Adrenal gland (tissue), 12 donors: ENCODE data around the gene MRPS5. TPM values are rescaled to one million over a fixed set of nuclear protein-coding genes. Genes with fewer than 3 reads are reported as not detected.

Experiments used
- DNase-seq, 7 donors: peaks; one replicate each; pipeline ENCODE4 v3.0.0-alpha.2; 2019 to 2020
- H3K27ac ChIP-seq, 5 donors: fragments of 200-600 bp; sonication (generic) in 4 of 5; 1 replicate in 3 of 5; 2 replicates in 2 of 5; pipeline versions ENCODE4 v1.5.1 to v1.8.0; 2016 to 2020; ENCODE audit warnings: mild to moderate bottlenecking in 1 of 5
- H3K27me3 ChIP-seq: fragments of 200-600 bp; 2 replicates; pipeline ENCODE4 v1.8.0; 2021
- H3K36me3 ChIP-seq, 2 donors: fragments of 200-600 bp; replicated peaks in 1 of 2; 1 replicate in 1 of 2; 2 replicates in 1 of 2; pipeline versions ENCODE4 v1.5.1 to v1.8.0; 2018 to 2022
- H3K4me1 ChIP-seq, 2 donors: fragments of 200-600 bp; replicated peaks in 1 of 2; 1 replicate in 1 of 2; 2 replicates in 1 of 2; pipeline versions ENCODE4 v1.5.1 to v1.8.0; 2018 to 2021
- H3K4me3 ChIP-seq, 4 donors: fragments of 200-600 bp; sonication (generic) in 3 of 4; one replicate each; pipeline ENCODE4 v1.5.1; 2016 to 2018
- H3K9me3 ChIP-seq, 3 donors: fragments of 200-600 bp; sonication (generic) in 1 of 3; replicated peaks in 1 of 3; 1 replicate in 2 of 3; 2 replicates in 1 of 3; pipeline versions ENCODE4 v1.5.1 to v1.8.0; 2016 to 2021
- CTCF ChIP-seq, 6 experiments: fragments of 450-650 bp in 4 of 6; fragments of 200-600 bp in 2 of 6; sonication (generic) in 1 of 6; IDR thresholded peaks; 1 replicate in 5 of 6; 2 replicates in 1 of 6; pipeline versions ENCODE4 v1.5.1 to v1.8.0; 2016 to 2021; ENCODE audit warnings: antibody characterized with exemption in 6 of 6, mild to moderate bottlenecking in 2 of 6, moderate library complexity in 1 of 6
- POLR2A ChIP-seq, 2 donors: fragments of 450-650 bp; IDR thresholded peaks; one replicate each; pipeline ENCODE4 v1.6.1; 2017; ENCODE audit warnings: antibody characterized with exemption in 2 of 2, mild to moderate bottlenecking in 2 of 2, moderate library complexity in 1 of 2
- WGBS, 4 donors: extraction: QIAGEN DNeasy Blood & Tissue Kit in 2 of 4; methylation state at CpG; one replicate each; pipeline versions ENCODE4 v1.1.5 to v1.1.7; 2013 to 2017; 5-methylcytosine and 5-hydroxymethylcytosine counted together
- intact Hi-C, 2 donors: fragments of 100-400 bp; cut with DNase I; formaldehyde crosslinking; loops; one replicate each; pipeline versions ENCODE4 v1.14.1 to v1.15.0; 2022 to 2023
- polyA plus RNA-seq, 3 donors: library from polyadenylated mRNA; stranded (reverse); fragments of 200-250 nt in 2 of 3; fragments of 350-450 nt in 1 of 3; fragmentation: Illumina TruSeq in 1 of 3; extraction: RNeasy Lipid Tissue Mini Kit (QIAGEN cat#74804) in 1 of 3; gene quantifications; one replicate each; pipeline ENCODE4 v1.2.3, GENCODE V29; 2013 to 2014
- total RNA-seq, 9 donors: library from RNA; depleted of rRNA in 4 of 9; stranded (reverse); fragments of >200 nt in 4 of 9; fragments of 120-200 nt in 1 of 9; fragmentation: NEBNext Ultra II Directional in 1 of 9; extraction: Animal tissue kit (Norgen Biotek cat#: 25700) in 1 of 9; gene quantifications; one replicate each; pipeline versions ENCODE4 v1.1.0 to v1.2.4, GENCODE V29; 2013 to 2023
- donor health status: healthy with polysubstance abuse.
- donor health status: Bipolar disorder and iron deficiency.
- donor health status: DM: yes; HTN: yes; CAD: no.
- donor health status: DM: no; HTN: no; CAD: no.
- donor health status: DM: no; HTN: no; CAD: no.
- donor health status: DM: yes; HTN: yes; CAD: no.

MRPS5 gene
- total and polyA plus RNA-seq, 12 donors, result 41.0 to 99.0 (median 60.3) TPM

DNA sequence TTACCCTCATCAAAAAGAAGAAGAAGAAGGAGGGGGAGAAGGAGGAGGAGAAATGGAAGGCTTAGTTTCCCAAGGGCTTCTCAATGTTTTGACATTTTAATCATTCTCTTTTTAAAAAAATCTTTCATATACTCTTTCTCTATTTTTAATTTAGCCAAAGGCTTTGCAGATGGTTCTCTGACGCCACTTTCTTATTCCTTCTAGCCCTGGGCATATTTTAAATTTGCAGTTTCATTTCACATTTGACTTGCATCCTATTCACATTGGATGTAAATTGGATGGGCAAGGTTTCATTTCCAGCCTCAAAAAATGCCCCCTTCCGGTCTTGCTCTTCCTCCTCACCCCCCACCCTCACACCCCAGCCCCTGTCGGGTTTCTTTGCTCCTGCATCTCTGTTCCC is 66.3 kb downstream of the MRPS5 start:
- intact Hi-C loops, result no loop called here
- DNase-seq, result no peak
- Histone ChIP-seq H3K27ac (no peak overlapping the region), H3K4me1 (no peaks in the 10 kb centered on the region), H3K9me3 (no peaks in the 10 kb centered on the region), H3K27me3 (no peaks in the 10 kb centered on the region), H3K36me3 (no peaks in the 10 kb centered on the region), H3K4me3 (no peak overlapping the region)
- WGBS, 4 donors, result 54 to 68% (median 61%) methylated on average over 3 of the region's 3 CpGs
- TF ChIP-seq CTCF (IDR thresholded peaks at IDR 0.05), result no peak

DNA sequence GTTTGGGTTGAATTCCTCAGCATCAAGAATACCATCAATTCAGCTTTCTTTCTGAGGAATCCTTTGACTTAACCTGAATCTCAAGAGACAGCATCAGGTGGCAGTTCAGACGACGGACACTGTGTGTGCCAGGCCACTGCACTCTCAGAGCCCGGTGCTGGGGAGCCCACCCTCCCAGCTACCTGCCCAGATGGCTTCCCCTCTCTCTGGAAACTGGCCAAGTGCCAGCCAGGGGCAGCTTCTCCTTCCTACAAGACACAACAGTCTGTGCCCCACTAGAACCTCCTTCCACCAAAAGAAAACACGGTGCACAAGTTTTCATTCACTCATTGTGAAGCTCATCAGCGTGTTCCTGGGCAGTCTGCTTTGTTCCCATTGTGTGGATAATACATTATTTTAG is 67.6 kb downstream of the MRPS5 start:
- no peaks in the 10 kb centered on the region for H3K27me3 ChIP-seq
- WGBS, 4 donors, result 56 to 69% (median 62%) methylated on average over 4 to 5 of the region's 5 CpGs

GRCh38 chr2:95053543-95053942 is 68.1 kb downstream of the MRPS5 start:
- no peaks in the 10 kb centered on the region for H3K27me3 ChIP-seq
- H3K4me1 ChIP-seq, result no peaks in the 10 kb centered on the region
- no peaks in the 10 kb centered on the region for H3K36me3 ChIP-seq
- TF ChIP-seq CTCF (IDR thresholded peaks at IDR 0.05), result no peak
- TF ChIP-seq POLR2A (IDR thresholded peaks at IDR 0.05), result no peak
- no peak overlapping the region for H3K4me3 ChIP-seq
- WGBS, 4 donors, result 29 to 35% (median 31%) methylated on average over 6 to 11 of the region's 11 CpGs
- H3K27ac ChIP-seq, result no peak overlapping the region
- DNase-seq, result no peak
- intact Hi-C loops, result no loop called here
- H3K9me3 ChIP-seq, result no peaks in the 10 kb centered on the region

More for the DNA sequence above, 67.6 kb downstream of the MRPS5 start:
- H3K27ac ChIP-seq, result no peak overlapping the region
- no peak overlapping the region for H3K4me3 ChIP-seq
- H3K36me3 ChIP-seq, result no peaks in the 10 kb centered on the region
- intact Hi-C loops, result no loop called here
- H3K4me1 ChIP-seq, result no peaks in the 10 kb centered on the region
- no peaks in the 10 kb centered on the region for H3K9me3 ChIP-seq
- no peak for DNase-seq
- TF ChIP-seq POLR2A (IDR thresholded peaks at IDR 0.05) (no peak), CTCF (IDR thresholded peaks at IDR 0.05) (no peak)

DNA sequence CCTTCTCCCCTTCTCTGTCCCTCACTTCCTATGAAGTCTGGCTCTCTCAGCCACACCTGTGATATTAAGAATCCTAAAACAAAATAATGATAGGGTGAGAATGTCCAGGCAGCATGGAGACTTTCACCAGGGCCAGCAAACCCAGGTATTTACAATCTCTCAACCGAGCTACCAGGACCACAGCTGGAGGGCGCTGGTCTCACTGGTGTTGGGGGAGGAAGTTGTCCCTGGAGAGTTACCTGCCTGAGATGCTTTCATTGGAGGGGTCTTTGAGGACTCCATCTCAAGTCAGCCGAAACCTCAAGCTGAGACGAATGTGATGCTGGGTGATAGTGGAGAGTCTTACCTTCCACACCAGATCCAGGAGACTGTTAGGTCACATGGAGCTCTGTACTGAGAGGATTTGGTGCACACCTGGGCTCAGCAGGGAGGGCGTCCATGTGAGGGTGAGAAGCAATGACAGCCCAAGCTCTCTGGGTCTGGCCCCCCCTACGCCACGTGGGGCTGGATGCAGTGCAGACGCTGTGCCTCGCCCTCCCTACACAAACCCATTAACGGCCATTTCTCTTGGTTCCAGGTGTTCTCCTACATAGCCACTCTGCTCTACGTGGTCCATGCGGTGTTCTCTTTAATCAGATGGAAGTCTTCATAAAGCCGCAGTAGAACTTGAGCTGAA is 68.7 kb downstream of the MRPS5 start:
- WGBS, 4 donors, result 79 to 87% (median 84%) methylated on average over 11 to 13 of the region's 13 CpGs
- Histone ChIP-seq H3K27ac (no peak overlapping the region), H3K4me3 (no peak overlapping the region), H3K27me3 (no peaks in the 10 kb centered on the region), H3K4me1 (no peaks in the 10 kb centered on the region), H3K9me3 (no peaks in the 10 kb centered on the region), H3K36me3 (no peaks in the 10 kb centered on the region)
- no peak for DNase-seq
- intact Hi-C loops, result no loop called here
- TF ChIP-seq POLR2A (IDR thresholded peaks at IDR 0.05) (no peak), CTCF (IDR thresholded peaks at IDR 0.05) (no peak)
